HG03025 (cell line): ENCODE data around the gene ISYNA1.

Experiments used
- ATAC-seq: cut with Tn5 transposase; IDR thresholded peaks from one replicate; pipeline ENCODE4 v1.9.1; 2021; ENCODE audit warnings: mild to moderate bottlenecking, moderate library complexity; ENCODE audit not compliant: unreplicated experiment, low FRiP score

Gene ISYNA1

GRCh38 chr19:18445262-18445948 lies 7.5 kb upstream of the ISYNA1 start:
- no peak for ATAC-seq

GRCh38 chr19:18444513-18444912 lies 6.6 kb upstream of the ISYNA1 start:
- no peak for ATAC-seq

GRCh38 chr19:18443831-18444230 lies 5.9 kb upstream of the ISYNA1 start:
- ATAC-seq = no peak

GRCh38 chr19:18443406-18443805 lies 5.5 kb upstream of the ISYNA1 start:
- no peak for ATAC-seq

DNA sequence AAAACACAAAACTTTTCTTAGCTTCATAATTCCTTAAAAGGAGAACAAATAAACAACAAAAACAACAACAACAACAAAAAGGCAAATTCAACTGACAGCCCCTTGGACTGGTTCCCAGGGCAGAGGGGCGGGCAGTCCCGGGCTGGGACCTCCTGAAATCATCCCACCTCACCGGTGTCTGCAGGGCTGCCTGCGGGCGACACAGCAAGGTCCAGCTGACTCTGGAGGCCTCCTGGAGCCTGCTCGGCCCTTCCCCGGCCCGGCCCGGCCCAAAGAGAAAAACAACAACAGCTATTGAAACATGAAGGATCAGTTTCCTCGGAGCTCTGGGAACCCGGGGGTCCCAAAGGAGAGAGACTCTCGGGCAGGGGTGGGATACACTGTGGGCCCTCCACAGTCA lies 5.0 kb upstream of the ISYNA1 start:
- ATAC-seq = no peak

DNA sequence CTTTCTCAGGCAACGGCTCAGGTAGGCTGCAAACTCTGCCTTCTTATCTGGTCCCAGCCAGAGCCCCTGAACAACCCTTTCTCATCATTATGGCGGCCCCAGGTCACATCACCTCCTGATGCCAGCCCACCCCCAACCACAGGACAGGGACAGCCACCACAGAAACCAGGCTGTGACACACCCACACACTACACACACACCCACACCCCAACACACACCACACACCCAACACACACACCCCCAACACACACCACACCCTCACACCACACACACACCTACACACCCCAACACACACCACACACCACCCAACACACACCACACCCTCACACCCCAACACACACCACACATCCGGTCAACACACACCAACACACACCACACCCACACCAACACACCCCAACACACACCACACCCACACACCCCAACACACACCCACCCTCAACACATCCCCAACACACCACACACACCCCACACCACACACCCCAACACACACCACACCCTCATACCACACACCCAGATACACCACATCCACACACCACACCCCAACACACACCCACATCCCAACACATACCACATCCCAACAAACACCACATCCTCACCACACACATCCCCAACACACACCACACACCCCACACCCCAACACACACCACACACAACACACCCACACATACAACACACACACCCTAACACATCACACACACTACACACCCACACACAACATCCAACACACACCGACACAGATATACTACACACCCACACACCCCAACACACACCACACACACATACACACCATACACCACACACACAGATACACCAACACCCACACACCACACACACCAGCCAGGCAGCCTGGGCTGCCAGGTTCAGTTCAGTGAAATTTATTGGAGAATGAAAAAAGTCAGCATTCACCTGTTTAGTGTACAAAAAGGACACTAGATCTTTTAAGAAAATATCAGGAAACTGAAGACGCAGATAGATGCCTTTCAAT lies 4.2 kb upstream of the ISYNA1 start:
- no peak for ATAC-seq

DNA sequence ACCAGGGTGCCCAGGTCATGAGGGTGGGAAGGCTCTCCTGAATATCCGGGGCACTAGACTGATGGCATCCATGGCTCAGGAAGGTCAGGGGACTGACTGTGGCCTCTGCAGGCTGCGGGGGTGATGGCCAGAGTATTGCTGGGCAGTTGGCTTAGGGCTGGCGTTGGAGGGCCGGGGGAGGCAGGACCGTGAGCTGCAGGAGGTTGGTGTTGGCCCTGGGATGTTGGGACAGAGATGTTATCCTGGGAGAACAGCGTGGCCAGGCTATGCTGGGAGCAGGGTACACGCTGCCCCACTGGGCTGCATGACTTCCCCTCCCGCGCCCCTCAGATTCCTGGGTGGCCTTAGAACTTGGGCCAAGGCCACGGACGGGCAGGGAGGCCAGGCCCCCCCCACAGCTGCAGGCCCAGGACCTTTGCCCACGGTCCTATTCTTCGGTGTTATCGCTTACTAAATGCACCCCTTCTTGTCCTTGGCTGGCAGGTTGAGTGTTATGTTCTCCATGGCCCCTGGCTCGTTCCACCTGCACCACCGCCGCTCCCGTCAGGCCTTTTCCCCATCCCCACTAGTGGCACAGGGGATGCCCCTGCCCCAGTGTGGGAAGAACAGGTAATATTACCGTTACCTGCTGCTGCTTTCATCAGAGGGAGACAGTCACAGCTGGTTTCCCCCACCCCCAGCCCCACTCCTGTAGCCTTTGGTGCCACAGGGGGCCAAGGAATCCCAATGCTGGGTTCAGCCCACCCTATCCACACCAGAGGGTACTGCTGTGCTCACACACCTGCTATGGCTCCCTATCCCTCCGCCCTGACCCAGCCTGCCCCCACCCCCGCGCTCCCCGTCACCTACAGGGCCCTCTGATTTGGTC lies 3.2 kb upstream of the ISYNA1 start:
- no peak for ATAC-seq

DNA sequence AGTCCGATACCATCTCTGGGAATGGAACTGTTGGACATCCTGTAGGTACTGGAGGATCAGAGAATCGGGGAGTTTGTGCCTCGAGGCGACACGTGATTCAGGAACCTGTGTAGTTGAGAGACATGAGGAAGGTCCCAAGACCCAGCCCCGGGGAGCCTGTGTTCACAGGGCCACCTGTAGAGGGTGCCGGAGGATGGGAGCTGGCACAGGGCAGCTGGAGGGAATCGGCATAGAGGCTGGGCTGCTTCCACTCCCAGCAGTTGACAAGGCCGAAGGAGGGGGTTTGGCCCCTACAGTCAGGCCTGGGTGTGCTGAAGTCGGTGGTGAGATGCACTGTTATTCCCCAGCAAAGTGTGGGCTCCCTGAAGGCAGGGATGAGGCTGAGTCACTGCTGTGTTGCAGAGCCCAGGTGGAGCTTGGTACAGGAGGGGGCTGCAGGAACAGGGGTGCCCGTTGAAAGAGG lies 2.5 kb upstream of the ISYNA1 start:
- no peak for ATAC-seq

- ATAC-seq = no peak
Measured at GRCh38 chr19:18439910-18440237, 1.9 kb upstream of the ISYNA1 start.

DNA sequence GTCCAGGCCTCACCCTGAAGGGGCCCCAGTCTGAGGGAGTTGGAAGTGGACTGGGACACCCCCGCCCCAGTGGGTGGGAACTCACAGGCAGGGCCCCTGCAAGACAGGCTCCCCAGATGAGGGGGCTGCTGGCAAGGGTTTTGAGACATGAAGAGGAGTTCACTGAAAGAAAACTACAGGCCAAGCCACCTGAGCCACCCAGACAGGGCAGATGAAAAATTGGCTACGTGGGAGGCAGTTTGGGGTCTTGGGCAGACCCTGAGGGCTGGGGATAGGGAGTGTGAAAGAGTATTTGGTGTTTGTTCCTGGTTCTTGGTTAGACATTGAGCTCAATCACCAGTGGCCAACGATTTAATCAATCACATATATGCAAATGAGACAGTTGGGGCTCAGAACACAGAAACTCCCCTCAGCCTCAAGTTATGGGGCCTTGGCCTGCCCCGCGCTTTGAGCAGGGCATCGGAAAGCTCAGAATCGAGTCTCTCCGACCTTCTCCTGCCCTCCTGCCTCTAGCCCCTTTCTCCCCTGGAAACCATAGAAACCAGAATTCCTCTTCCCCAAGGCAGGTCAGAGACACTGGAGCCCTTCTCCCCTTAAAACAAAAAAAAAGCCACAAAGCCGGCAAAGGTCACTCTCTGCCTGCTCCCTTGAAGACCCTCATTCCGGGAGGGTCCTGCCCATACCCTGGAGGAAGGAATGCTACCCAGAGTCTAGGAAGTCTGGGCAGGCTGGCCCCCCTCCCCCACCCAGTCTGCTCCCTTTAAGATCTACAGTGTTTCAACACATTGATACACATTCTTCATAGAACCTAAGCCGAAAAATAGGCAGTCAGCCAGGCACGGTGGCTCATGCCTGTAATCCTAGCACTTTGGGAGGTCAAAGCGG lies 1.3 kb upstream of the ISYNA1 start:
- ATAC-seq = no peak

- ATAC-seq = no peak
Measured at GRCh38 chr19:18438331-18439024, 545 bp upstream of the ISYNA1 start.

DNA sequence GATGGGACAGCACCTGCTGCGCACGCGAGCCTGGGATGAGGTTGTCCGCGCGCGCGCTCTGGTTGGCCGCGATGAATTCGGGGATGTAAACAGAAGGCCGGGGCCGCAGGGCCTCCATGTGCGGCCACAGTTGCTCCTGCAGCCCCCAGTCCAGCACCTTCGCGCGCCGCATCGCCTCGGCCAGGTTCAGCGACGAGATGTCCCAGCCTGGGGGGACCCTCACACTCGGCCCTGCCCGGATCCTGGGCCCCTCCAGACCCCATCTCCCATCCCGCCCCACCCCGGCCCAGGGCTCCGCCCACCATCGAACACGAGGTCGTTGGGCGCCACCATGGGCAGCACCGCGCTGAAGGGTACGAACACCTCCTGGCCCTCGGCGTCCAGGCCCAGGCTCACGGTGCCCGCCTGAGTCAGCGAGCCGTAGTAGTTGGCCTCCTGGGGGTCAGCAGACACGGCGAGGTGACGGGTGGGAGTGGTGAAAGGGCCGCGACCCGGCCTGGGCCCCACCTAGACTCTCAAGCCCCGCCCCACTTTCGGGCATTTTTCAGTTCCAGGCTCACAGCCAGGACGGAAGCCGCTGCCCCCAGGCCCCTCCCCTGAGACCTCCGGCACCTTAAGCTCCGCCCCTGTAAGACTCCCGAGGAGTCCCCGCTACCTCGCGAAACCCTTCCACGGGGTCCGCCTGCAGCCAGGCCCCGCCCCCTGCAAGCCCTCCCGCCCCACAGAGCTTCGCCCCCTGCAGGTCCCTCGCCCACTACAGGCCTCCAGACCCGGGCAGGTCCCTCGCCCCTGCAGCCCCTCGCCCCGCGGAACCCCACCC lies 1.1 kb downstream of the ISYNA1 start:
- ATAC-seq = no peak

DNA sequence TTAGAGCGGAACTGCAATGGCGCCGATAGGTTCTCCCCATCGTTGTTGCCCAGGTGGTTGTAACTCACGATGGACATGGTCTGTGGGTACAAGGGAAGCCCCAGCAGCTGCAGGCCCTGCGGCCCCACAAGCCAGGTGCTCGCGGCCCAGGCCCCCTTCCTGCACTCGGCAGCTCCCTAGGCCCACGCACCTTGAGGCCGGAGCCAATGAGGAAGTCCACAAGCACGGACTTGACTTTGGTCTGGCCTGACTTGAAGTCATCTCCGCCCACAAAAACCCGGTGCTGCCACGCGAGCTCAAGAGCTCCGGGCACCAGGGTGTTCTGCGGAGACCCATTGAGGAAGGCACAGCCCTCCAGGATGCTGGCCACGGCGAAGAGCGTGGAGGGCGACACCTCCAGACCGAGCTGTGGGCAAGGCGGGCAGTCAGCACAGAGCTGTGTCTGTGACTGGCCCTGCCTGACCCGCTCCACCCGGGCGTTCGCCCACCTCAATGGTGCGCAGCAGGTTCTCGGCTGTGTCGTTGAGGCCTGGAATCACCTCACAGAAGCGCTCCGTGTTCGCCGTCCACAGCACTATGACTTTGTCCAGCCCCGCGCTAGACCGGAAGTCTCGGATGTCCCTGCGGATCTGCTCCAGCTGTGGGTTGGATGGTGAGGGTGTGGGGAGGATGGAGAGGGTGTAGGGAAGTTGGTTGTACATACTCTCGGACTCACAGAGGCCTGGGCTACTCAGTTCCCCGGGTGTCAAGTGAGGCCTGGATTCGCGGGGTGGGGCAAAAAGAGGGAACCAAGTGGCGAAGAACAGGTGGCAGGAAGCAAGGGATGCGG lies 1.9 kb downstream of the ISYNA1 start:
- ATAC-seq = no peak

GRCh38 chr19:18435178-18435841 lies 2.6 kb downstream of the ISYNA1 start:
- ATAC-seq = no peak

DNA sequence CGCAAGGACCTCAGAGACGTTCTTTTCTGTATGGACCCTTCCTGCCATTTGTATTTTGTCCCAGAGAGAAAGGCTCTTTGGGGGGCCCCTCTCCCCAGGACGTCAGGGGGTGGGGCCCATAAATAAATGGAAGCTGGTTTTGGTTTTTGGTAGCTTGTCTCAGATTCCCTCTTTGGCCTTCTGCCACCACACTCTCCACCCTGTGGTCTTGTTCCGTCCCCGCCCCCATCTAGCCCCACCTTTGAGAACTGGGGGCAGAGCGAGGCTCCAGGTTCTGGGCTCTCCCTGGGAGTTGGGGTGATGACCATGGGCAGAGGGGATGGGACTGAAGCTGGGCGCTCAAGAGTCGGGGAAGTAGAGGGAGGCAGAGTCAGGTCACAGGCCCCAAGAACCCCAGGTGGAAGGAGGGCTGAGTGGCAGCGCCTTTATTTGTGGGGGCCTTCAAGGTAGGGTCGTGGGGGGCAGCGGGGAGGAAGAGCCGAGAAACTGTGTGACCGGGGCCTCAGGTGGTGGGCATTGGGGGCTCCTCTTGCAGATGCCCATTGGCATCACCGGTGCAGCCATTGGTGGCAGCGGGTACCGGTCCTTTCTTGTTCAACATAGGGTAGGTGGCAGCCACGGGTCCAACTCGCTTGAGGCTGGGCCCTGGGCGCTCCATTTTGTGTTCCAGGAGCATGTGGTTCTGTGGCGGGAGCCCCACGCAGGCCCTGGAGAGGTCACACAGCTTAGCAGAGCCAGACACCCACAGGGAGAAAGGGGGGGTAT lies 3.3 kb downstream of the ISYNA1 start:
- no peak for ATAC-seq

- no peak for ATAC-seq
Measured at GRCh38 chr19:18433735-18434398, 4.1 kb downstream of the ISYNA1 start.
